WI38 (cell line): ENCODE data around the gene RSRC1.
"Not testable (repeated sequence)": the region's sequence is repeated elsewhere in the genome, so short reads cannot be mapped to it uniquely, and the experiment has no call there.

Source experiments
- H3K4me3 ChIP-seq: 2 replicates; pipeline ENCODE4 v1.5.1; 2011; ENCODE audit warnings: low read depth, mild to moderate bottlenecking, control low read depth, low read length
- TF ChIP-seq, protein P1 (sequence below): IDR thresholded peaks from 2 replicates; pipeline ENCODE4 v1.5.1; 2012; ENCODE audit warnings: low read depth, mild to moderate bottlenecking, control low read depth, low read length

Gene RSRC1

DNA sequence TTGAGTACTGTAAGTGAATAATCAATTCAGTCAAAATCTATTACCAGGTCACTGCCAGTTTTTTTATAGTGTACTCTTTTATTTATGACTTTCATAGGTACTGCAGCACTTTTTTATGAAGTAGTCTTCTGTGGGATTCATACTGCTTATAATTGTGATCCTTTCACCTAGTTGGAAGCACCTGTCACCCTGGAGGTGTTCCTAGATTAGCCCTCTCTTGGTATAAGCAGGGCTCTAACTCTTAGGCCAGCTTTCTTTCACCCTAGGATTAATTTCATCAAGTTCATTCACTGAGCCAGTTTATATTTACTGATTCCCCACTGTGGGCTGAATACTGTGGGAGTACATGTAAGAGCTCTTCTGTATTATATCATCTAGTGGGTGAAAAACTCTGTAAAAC is 395.2 kb downstream of the RSRC1 start:
- no peak overlapping the region for H3K4me3 ChIP-seq
- TF ChIP-seq, protein P1, sequence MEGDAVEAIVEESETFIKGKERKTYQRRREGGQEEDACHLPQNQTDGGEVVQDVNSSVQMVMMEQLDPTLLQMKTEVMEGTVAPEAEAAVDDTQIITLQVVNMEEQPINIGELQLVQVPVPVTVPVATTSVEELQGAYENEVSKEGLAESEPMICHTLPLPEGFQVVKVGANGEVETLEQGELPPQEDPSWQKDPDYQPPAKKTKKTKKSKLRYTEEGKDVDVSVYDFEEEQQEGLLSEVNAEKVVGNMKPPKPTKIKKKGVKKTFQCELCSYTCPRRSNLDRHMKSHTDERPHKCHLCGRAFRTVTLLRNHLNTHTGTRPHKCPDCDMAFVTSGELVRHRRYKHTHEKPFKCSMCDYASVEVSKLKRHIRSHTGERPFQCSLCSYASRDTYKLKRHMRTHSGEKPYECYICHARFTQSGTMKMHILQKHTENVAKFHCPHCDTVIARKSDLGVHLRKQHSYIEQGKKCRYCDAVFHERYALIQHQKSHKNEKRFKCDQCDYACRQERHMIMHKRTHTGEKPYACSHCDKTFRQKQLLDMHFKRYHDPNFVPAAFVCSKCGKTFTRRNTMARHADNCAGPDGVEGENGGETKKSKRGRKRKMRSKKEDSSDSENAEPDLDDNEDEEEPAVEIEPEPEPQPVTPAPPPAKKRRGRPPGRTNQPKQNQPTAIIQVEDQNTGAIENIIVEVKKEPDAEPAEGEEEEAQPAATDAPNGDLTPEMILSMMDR, result no peak

DNA sequence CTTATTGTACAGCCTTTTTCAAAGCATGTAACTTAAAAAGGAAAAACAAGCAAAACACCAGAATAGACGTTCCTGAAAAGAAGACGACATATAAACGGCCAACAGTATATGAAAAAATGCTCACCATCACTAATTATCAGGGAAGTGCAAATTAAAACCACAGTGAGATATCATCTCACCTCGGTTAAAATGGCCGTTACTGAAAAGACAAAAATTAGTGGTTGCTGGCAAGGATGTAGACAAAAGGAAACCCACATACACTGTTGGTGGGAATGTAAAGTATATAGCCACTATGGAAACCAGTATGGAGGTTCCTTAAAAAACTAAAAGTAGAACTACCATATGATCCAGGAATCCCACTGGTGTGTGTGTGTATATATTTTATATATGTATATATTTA is 396.6 kb downstream of the RSRC1 start:
- no peak overlapping the region for H3K4me3 ChIP-seq
- TF ChIP-seq, protein P1, result no peak

DNA sequence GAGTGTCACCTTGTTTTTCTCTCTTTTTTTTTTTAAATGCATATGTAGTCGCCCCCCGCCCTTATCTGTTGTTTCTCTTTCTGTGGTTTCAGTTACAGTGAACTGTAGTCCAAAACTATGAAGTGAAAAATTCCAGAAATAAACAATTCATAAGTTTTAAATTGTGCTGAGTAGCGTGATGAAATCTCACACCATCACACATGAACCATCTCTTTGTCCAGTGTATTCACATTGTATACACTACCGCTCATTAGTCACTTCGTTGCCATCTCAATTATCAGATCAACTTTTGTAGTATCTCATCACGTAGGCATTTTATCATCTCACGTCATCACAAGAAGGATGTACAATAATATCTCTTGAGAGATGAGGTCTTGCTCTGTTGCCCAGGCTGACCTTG is 398.6 kb downstream of the RSRC1 start:
- H3K4me3 ChIP-seq, result no peak overlapping the region
- TF ChIP-seq, protein P1, result no peak

DNA sequence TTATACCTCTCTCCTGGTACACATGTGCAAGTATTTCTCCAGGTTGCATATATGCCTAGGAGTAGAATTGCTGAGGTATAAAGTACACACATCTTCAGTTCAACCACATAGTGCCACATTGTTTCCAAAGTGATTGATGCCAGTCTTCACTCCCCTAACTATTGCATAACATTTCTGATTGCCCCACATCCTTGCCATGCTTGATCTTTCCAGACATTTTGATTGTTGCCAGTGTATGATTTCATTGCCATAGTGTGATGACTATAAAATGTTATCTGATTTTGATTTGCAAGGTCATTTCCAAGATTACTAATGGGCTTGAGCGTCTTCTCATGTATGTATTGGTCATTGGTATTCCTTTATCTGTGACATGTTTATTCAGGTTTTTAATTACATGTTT is 400.0 kb downstream of the RSRC1 start:
- TF ChIP-seq, protein P1, result no peak

DNA sequence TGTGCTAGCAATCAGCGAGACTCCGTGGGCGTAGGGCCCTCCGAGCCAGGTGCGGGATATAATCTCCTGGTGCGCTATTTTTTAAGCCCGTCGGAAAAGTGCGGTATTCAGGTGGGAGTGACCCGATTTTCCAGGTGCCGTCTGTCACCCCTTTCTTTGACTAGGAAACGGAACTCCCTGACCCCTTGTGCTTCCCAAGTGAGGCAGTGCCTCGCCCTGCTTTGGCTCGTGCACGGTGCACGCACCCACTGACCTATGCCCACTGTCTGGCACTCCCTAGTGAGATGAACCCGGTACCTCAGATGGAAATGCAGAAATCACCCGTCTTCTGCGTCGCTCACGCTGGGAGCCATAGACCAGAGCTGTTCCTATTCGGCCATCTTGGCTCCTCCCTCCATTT is 406.8 kb downstream of the RSRC1 start:
- not testable (repeated sequence) for H3K4me3 ChIP-seq

More for the DNA sequence above, 400.0 kb downstream of the RSRC1 start:
- H3K4me3 ChIP-seq, result no peak overlapping the region

DNA sequence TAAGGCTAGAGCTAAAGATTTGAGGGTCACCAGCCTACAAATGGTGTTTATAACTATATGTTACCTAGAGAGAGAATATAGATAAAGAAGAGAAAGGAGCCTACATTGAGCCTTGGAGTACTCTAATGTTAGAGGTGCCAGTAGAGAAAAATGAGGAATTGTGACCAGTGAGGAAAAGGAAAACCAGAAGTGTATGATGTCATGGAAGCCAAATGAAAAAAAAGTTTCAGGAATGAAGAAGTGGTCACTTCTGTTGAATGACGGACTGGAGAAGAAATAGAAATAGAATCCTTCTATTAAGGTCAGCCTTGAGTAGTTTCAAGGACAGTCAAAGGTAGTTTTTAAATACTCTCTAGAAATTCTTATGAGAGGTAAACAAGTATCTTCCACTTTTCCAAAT is 409.9 kb downstream of the RSRC1 start:
- H3K4me3 ChIP-seq, result no peak overlapping the region
- TF ChIP-seq, protein P1, result no peak

DNA sequence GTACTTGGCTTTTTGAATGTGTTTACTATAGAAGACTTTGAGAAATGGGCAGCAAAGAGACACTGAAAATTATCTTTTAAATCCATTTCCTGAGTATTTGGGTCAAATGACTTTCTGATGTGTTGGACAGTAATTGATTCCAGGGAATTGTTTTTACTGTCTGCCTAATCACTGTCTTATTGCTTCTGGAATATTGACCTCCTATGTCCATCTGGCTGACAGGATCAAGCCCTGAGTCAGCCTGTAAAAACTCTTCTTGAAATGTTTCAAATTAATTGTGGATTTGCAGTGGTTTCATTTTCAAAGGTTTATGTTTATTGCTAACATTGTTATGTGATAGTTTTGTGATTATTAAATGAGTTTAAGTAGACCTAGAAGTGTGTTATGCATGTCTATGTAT is 410.5 kb downstream of the RSRC1 start:
- TF ChIP-seq, protein P1, result no peak
- no peak overlapping the region for H3K4me3 ChIP-seq
